ES-I3 (cell line): ENCODE results near the gene AFAP1L1.

Experiments
- H3K36me3 ChIP-seq: 2 replicates; pipeline ENCODE4 v1.6.1; 2013; ENCODE audit warnings: mild to moderate bottlenecking, low read length, control low read depth, moderate library complexity; ENCODE audit not compliant: insufficient read depth
- H3K4me1 ChIP-seq: 2 replicates; pipeline ENCODE4 v1.6.1; 2013; ENCODE audit warnings: mild to moderate bottlenecking, control low read depth, low read length; ENCODE audit not compliant: insufficient read depth
- H3K9ac ChIP-seq: 2 replicates; pipeline ENCODE4 v1.6.1; 2013; ENCODE audit warnings: low read depth, mild to moderate bottlenecking, low read length, moderate library complexity
- H3K9me3 ChIP-seq: 2 replicates; pipeline ENCODE4 v1.6.1; 2013; ENCODE audit warnings: mild to moderate bottlenecking, low read length, moderate library complexity; ENCODE audit not compliant: control insufficient read depth, insufficient read depth

AFAP1L1 gene

DNA sequence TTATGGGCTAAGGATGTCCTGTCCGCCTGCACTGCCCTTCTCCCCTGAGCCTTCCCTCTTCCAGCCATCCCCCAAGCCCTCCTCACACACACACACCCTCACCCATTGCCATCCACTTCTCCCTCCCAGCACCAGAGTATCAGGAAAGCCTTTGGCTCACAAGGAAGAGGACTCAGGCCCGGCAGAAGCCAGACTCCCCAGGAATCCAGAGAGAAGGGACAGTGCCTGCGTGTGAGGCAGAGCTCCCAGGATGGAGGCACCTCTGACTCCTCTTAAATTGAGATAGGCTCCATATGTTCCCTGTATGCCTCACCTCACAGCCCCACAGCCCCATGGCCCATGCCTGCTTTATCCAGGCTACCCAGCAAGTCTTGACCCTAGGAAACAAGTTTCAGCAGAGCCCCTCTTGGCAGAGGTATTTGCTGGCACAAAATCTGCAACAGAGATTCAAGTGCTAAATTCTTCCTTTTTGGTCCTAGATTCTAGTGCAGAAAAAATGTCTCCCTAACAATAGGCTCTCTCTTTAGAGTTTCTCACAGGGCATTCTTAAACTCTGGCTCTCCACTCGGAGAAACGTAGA is 106.7 kb downstream of the AFAP1L1 start:
- H3K9me3 ChIP-seq, result no peaks in the 10 kb centered on the region
- H3K36me3 ChIP-seq, result no peaks in the 10 kb centered on the region
- H3K4me1 ChIP-seq, result peaks cover 10% of the 10 kb centered on the region
- H3K9ac ChIP-seq, result no peak overlapping the region

DNA sequence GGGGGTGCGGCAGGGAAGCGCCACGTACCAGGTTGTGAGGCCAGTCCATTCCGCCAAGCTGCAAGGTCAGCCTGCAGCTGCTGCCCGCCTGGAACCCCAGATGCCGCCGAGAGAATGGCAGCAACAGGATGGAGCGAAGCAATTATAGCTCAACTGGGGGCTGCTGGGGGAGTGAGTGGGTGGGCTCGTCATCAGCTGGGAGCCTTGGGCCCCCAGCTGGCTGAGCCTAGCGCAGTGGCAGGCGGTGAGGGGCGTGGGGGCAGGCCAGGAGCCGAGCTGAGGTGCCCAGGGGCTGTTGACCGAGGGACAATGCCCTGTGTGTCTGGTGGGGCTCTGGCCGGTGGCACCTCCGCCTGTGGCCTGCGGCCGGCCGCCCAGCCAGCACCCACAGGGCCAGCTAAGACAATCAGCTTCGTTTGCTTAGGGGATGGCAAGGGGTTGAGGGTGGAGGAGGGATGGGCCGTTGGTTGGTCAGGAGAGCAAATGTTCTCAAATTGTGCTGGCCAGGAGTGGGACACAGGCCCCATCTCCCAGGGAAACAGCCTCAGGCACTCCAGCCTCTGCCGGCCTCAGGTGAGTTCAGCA is 107.6 kb downstream of the AFAP1L1 start, which contains the start of gene IL17B:
TSS of gene IL17B (minus strand) at position 116 of the 585 bp plus-strand sequence. CDS start at position 49, 67 bp downstream.
- Histone ChIP-seq H3K9ac (no peak within 1 kb of the TSS), H3K36me3 (no peaks in the 10 kb centered on the region), H3K9me3 (no peaks in the 10 kb centered on the region), H3K4me1 (peaks cover 10% of the 10 kb centered on the region)

DNA sequence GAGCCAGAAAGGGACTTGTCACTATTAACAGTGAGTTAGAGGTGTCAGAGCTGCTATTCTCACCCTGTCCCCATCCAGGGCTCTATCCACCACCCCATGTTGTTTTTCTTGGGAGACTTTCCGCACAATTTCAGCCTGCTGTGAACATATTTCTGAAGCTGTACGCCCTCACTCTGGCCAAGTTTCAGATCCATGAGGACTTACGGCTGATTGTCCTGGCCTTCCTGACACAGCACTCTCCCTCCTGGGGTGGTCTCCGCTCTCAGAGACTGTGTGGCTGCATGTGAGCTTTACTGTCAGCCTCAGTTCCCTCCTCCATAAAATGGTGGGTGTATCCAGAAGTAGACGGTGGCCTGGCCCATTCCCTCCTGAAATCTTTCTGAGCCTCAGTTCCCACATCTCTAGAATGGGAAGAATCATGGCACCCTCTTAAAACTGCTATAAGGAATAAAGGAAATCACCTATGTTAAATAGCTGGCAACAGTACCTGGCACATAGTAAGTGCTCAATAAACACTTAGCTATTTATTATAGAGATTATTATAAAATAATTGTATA is 108.2 kb downstream of the AFAP1L1 start:
- Histone ChIP-seq H3K36me3 (no peaks in the 10 kb centered on the region), H3K9me3 (no peaks in the 10 kb centered on the region), H3K9ac (no peak overlapping the region), H3K4me1 (peaks cover 10% of the 10 kb centered on the region)

DNA sequence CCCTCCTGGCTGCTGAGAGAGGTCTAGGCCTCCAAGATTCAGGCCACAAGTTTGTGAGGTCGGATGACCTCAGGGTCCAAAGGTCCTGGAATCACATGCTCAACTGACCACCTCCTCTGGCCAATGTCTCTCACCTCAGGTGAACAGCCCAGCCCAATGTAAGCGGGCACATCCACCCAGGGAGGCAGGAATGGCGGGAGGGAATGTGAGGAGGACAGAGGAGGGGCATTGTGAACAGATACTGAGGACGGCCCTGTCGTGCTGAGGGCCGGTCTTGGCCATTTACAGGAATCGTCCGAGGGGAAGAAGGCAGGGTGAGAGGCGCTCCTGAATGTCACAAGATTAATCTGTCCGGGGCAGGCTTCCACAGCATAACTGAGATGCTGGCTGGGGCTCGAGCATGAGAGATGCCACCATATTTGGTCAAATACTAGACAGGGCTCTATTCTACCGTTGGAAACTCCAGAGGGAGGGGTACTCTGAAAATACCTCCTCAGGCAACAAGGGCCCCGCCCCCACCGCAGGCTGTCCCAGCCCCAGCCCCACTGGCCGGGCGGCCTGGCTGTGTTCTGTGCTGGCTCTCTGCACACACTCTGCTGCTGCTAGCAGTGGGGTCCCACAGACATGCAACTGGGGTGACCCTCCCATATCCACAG is 108.9 kb downstream of the AFAP1L1 start:
- Histone ChIP-seq H3K4me1 (peaks cover 10% of the 10 kb centered on the region), H3K9me3 (no peaks in the 10 kb centered on the region), H3K9ac (no peak overlapping the region), H3K36me3 (no peaks in the 10 kb centered on the region)

DNA sequence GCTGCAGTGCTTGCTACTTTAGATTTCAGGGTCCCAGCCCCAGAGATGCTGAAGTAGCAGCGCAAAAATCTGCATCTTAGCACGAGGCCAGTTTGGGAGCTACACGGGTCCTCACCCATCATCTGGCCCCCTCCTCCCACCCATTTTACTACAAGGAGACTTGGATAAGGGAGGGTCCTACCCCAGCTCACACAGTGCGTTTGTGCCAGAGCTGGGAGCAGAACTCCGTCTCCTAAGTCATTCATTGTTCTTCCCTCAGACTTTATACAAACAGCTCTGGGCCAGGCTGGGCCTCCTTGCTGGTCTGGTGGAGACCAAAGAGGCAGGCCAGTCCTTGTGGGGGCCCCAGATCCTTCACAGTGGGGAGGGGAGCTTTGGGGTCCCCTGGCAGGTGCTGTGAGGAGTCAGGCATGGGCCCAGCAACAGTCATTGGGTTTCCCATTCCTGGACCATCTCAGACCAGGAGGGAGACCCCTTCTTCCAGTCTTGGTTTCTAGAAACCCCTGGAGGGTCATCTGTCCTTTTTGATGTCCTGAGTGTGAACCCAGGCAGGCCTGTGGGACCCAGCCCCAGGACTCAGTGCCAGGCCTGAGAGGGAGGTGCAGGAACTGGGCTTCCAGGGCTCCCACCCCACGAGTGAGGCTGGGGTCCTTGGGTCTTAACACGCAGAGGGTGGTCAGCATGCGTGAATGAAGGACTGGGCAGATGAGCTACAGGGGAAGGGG is 109.8 kb downstream of the AFAP1L1 start:
- H3K36me3 ChIP-seq, result no peaks in the 10 kb centered on the region
- H3K9me3 ChIP-seq, result no peaks in the 10 kb centered on the region
- peaks cover 15% of the 10 kb centered on the region for H3K4me1 ChIP-seq
- no peak overlapping the region for H3K9ac ChIP-seq

DNA sequence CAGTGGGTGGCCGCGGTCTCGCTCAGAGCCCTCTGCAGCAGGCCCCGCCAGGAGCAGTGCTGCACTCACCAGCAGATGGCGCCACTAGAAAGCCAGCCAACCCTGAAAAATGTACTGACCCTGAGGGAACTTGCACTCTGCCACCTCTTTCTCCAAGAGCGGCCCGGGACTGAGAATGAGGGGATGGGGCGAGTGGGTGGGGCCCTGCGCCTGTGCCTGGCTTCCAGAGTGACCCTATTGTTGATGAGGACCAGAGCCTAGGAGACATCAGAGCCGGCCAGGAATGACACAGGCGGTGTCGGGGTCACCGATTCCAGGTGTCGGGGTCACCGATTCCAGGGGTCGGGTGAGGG is 110.3 kb downstream of the AFAP1L1 start:
- Histone ChIP-seq H3K9me3 (no peaks in the 10 kb centered on the region), H3K9ac (no peak overlapping the region), H3K36me3 (no peaks in the 10 kb centered on the region), H3K4me1 (peaks cover 15% of the 10 kb centered on the region)

DNA sequence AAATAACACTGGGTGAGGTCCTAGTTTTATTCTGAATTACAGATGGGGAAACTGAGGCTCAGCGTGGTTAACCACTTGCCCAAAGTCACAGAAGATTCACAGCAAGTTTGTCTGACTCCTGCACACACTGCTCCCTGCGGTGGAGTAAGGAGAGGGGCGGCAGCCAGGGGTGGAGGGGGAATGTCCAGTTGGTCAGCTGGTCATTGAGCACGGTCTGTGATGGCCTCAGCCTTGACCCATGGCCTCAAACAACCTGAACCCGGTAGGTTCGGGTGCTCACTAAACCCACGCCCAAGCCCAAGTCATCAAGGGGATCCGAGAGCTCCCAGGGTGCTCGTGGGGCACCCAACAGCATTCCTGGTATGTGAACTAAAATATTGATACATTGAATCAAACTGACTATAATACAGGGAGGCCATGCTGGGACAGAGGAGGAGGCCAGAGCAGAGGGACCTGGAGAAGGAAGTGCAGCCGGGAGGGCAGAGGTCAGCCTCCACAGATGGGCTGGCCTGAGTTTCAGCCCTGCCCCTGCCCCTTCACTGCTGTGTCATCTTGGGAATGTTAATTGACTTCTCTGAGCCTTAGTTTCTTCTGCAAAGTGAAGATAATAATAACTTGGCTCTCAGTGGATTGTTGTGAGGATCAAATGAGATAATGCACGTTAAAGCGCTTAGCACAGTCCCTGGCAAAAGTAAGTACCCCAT is 111.0 kb downstream of the AFAP1L1 start:
- H3K9ac ChIP-seq, result no peak overlapping the region
- H3K36me3 ChIP-seq, result no peaks in the 10 kb centered on the region
- no peaks in the 10 kb centered on the region for H3K9me3 ChIP-seq
- H3K4me1 ChIP-seq, result peaks cover 15% of the 10 kb centered on the region

DNA sequence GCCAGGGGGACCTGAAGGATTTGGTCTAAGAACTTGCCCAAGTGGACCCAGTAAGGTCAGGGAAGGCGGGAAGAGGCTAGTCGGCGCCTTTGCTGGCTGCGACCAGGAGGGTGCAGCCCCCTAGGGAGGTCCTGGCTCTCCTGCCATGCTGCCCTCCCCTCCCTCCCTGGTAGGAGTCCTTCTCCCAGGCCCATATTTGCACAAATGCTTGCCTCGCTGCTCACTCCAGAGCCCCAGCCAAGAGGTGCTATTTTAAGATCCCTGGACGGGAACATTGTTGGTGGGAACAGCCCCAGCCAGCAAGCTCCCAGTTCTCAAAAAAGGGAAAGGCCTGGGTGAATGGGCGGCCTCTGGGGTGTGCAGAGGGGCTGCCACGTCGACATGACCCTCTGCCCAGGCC is 111.7 kb downstream of the AFAP1L1 start:
- Histone ChIP-seq H3K36me3 (no peaks in the 10 kb centered on the region), H3K4me1 (peaks cover 12% of the 10 kb centered on the region), H3K9me3 (no peaks in the 10 kb centered on the region), H3K9ac (no peak overlapping the region)

DNA sequence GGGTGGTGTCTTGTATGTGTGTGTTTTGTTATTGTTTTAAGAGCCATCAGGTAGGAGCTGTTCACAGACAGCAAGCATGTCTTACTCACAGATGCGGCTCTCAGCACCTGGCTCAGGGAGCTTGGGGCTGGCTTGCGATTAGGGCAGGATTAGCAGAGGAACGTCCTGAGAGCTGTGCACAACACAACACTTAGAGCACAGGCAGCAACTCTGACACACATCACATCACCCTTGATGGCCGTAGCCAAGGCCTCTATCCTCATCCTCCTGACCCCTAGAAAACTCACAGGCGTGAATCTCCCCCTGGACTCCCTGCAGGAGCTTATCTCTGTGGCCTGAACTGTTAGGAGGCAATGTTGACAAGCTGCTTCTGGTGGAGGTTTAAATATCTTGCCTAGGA is 114.5 kb downstream of the AFAP1L1 start:
- Histone ChIP-seq H3K9ac (no peak overlapping the region), H3K4me1 (peaks cover 8% of the 10 kb centered on the region; the same call in 1 of the 2 replicates), H3K36me3 (no peaks in the 10 kb centered on the region), H3K9me3 (no peaks in the 10 kb centered on the region)

DNA sequence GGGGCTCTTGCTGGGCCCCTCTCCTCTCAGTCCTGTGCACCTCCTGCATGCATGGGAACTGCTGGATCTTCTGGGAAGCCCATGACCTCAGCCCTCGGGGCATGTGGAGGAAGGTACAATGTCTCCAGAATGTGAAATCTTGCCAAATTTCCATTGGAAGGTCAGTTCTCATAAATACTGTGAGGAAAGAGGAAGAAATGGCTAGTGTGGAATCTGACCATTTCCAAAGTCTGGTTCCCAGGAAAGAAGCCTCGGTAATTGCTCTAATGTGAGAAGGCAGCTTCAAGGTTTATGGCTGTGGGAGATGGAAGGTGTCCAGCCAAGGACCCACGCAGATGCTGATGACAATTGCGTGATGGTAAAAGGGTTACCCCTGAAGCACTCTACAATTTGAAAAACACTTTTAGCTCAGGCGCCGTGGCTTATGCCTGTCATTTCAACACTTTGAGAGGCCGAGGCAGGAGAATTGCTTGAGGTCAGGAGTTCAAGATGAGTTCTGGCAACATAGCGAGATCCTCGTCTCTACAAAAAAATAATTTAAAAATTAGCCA is 115.5 kb downstream of the AFAP1L1 start:
- no peaks in the 10 kb centered on the region for H3K36me3 ChIP-seq
- H3K9me3 ChIP-seq, result no peaks in the 10 kb centered on the region
- H3K4me1 ChIP-seq, result peaks cover 7% of the 10 kb centered on the region; the same call in 1 of the 2 replicates
- no peak overlapping the region for H3K9ac ChIP-seq

DNA sequence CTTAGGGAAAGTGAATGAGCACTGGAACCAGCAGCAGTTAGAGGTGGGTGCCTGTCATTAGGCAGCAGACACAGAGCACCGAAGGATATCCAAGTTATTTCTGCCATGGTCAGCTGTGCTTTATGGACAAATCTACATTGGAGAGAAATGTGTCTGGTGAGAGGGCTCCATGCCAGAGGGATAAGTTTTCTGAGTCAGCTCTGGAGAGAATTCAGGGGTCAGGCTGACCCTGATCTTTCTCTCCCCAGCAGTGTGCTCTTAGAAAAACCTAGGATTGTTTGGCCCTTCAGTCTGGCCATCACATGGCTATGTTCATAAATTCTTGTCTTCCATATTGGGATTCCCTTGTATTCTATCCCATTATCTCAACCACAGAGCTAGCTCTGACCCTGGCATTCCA is 116.3 kb downstream of the AFAP1L1 start:
- Histone ChIP-seq H3K9ac (no peak overlapping the region), H3K4me1 (0 out of 2 replicates have a peak, but pooled peaks cover 5% of the 10 kb centered on the region), H3K9me3 (no peaks in the 10 kb centered on the region), H3K36me3 (no peaks in the 10 kb centered on the region)

DNA sequence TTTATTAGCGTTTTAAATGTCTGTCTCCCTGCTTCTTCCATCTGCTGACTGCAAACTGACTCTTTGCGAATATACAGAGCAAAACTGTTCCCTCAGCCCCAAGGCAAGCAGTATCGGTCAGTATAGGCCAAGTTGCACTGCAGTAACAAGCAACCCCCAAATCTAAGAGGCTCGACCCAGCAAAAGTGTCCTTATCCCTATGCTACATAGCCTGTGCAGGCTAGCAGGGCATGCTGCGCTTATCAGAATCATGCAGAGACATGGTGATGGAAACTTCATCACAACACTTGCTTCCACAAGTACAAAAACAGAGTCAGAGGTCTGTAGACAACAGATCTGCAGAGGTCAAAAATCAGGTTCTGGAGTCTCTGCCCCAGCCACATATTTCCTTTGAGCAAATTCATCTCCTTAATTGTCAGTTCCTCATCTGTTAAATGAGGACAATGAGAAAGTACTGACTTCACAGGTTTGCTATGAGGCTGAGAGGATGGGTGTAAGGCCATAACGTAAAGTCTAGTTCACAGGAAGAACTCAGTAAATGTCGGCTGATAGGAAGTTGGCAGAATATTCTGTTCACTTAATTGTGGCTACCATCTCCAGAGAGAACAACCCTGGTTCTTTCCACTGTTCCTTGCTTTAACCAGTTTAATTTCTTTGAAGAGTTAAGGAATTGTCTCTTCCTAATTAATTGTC is 117.0 kb downstream of the AFAP1L1 start:
- no peak overlapping the region for H3K9ac ChIP-seq
- no peaks in the 10 kb centered on the region for H3K36me3 ChIP-seq
- H3K9me3 ChIP-seq, result no peaks in the 10 kb centered on the region
- H3K4me1 ChIP-seq, result 0 out of 2 replicates have a peak, but pooled peaks cover 5% of the 10 kb centered on the region
